SU-DHL-6 (cell line): Measurements from ENCODE around the gene GTF2IRD1.
"Not testable (repeated sequence)": the region's sequence is repeated elsewhere in the genome, so short reads cannot be mapped to it uniquely, and the experiment has no call there.

Experiments
- CTCF ChIP-seq: fragments of 200-600 bp; sonication (generic); IDR thresholded peaks from one replicate; pipeline ENCODE4 v1.5.1; 2017; ENCODE audit warnings: antibody characterized with exemption, mild to moderate bottlenecking, low read length, moderate library complexity; ENCODE audit not compliant: insufficient read depth, poor library complexity, severe bottlenecking
- EZH2phosphoT487 ChIP-seq: fragments of 200-600 bp; sonication (generic), shearing (Covaris generic); conservative IDR thresholded peaks from 2 replicates; pipeline ENCODE4 v1.6.1; 2018; ENCODE audit warnings: mild to moderate bottlenecking, antibody characterized with exemption, low read length, moderate library complexity, mixed read lengths

GRCh38 chr7:74419232-74419631 is 34.5 kb upstream of the GTF2IRD1 start:
- not testable (repeated sequence) for TF ChIP-seq CTCF, EZH2phosphoT487
